Activated CD8-positive, alpha-beta memory T cell treated with anti-CD3 and anti-CD28 coated beads, Interleukin-2, amount 50 U/mL, for 24 hours (primary cell): Measurements from ENCODE around the gene MAGEF1.

Experiments
- DNase-seq: peaks from one replicate; pipeline ENCODE4 v3.0.0-alpha.2; 2020; ENCODE audit errors: extremely low read depth

Gene MAGEF1, protein sequence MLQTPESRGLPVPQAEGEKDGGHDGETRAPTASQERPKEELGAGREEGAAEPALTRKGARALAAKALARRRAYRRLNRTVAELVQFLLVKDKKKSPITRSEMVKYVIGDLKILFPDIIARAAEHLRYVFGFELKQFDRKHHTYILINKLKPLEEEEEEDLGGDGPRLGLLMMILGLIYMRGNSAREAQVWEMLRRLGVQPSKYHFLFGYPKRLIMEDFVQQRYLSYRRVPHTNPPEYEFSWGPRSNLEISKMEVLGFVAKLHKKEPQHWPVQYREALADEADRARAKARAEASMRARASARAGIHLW

DNA sequence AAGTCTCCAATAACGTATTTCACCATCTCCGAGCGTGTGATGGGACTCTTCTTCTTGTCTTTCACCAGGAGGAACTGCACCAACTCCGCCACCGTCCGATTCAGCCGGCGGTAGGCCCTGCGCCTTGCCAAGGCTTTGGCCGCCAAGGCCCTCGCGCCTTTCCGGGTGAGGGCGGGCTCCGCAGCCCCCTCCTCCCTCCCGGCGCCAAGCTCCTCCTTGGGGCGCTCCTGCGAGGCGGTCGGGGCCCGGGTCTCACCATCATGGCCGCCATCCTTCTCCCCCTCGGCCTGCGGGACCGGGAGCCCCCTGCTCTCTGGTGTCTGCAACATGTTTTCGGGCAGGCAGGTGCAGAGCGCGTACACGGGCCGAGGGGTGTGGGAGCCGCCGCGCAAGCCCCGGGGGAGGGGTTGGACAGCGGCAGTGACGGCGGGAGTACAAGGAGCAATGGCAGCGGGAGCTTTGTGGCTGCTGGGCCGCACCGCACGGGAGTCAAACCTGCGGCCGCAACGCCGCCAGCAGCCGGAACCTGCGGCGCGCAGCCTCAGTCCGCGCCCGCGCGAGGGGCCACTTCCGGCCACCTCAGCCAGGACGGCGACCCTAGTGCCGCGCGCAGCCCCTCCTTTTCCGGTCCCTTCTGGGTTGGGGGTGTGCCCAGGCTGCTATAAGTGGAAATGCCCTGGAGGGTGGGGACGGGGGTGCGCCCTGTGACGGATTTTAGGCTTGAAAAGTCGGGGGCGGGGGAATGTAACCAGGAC, at the start of gene MAGEF1:
Gene MAGEF1 (minus strand): TSS at position 572 of the 755 bp plus-strand sequence. CDS start 243 bp downstream, at position 329.
- peak; percentile 49 for DNase-seq

DNA sequence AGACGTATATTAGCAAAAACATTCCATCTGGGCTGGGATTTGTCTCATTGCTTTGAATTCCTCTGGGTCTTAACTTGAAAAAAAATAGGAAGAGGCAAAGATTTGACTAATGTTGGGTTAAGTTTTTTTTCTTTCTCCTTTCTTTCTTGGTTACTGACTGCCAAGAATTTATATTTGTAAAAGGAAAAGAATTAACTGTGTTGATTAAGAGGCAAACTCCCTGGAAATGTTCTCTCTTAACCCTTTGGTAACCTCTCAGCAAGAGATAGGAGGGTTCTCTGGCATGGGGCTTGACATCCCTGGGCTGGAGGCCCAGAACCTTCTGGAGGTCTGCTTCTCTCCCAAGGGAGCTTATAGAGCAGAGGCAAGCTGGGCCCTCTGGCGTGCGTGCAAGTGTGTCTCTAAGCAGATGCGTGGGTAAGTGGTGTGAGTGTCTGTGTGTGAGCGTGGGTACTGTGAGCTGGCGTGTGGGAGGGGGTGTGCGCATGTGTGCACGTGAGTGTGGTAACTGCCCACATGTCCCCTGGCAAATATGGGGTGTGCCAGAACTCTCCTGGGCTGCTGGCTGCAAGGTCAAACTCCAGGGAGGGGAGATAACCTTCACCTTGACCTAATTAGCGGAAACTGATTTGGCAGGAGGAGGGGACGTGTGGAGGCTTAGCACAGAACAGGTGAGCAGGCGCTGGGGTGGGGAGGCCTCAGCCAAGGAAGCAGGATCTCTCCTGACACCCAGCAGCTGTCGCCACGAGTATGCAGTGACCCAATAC, 49.4 kb upstream of the MAGEF1 start:
- DNase-seq, result no peak

DNA sequence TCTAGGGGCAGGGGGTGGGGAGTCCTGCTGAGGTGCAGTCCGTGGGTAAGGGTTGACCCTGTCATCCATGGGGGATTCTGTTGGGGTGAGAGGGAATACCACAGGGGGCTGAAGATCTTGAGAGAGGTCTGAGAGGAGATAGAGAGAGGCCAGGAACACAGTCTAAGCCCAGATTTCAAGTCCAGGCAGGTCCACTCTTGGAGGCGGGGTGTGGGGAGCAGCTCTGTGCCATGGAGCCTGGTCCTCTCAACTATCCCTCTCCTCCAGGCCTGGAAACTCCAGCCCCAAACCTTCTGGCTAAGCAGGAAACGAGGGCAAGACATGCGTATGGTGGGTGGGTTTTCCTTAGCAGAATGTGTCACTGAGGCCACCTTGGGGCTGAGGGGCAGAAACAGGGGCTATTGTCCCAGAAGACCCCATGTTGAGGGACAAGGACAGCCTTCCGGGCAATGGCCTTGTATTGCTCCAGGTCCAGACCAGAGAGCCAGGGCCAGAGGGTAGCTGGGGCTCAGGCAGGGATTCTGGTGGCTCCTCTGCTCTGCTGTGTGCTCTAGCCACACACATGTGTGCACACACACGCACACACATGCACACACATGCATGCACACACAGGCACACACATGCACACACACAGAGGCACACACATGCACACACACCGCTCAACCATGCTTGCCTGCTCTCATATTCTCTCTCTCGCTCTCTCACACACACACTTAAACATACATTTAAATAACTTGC, 48.6 kb upstream of the MAGEF1 start:
- no peak for DNase-seq

- DNase-seq, result no peak
Observed at GRCh38 chr3:184759666-184760200, 47.9 kb upstream of the MAGEF1 start.

DNA sequence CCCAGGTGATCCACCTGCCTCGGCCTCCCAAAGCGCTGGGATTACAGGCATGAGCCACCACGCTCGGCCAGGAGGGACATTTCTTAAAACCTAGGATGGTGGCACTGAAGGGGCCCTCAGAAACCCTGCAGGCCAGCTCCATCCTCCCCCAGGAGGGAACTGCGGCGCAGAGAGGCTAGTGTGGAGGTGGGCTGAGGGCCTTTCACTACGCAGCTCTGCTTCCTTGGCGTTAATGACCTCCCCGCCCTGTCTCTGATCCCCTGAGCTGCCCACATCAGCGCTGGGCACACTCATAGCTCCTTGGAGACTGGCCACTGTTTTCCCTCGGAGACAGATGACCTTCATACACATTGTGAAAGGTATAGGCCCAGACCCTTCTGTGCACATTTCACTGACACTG, 46.2 kb upstream of the MAGEF1 start:
- no peak for DNase-seq

DNA sequence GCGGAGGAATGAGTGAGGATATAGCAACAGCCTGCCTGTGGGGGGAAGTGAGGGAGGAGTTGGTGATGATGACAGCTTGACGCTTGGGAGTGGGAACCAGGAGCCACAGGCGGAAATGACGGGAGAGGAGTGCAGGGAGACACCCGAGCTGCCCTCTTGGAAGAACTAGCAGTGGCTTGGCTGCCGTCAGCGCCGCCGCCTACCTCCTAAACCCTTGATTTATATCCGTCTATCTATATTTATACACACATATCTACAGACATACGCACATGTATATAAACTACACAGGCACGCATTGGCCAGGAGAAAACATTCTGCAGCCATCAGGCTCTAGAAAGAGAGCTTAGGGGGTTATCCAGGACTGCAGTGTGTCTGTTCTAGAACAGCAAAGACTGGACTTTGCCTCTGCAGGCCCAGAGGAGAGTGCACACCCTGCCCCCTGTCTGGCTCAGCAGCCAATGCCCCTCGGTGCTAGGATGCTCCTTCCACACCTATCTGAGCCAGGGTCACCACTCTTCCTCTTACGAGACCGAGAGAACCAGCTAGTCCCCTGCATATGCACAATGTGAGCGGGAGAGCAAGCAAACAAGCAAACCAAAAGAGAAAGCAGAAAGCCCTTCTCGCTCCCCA, 45.3 kb upstream of the MAGEF1 start:
- DNase-seq, result no peak

GRCh38 chr3:184756151-184757021, 44.5 kb upstream of the MAGEF1 start:
- no peak for DNase-seq

DNA sequence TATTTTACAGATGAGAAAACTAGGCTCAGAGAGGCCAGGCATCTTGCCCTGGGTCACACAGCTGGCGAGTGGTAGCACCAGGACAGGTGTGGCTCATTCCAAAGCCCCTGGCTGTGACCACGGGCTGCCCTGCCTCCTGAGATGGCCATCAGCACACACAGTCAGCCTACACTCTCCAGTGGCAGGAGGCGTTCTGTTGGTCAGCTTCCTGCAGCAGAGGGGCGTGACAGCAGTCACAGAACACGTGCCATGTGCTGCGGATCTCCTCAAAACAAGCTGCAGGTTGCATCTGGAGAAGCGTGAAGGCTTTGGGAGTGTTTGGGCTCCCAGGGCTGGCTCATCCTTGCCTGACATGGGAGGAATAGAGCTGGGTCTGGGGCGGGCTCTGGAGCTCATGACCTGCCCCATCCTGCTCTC, 43.5 kb upstream of the MAGEF1 start:
- DNase-seq, result no peak

DNA sequence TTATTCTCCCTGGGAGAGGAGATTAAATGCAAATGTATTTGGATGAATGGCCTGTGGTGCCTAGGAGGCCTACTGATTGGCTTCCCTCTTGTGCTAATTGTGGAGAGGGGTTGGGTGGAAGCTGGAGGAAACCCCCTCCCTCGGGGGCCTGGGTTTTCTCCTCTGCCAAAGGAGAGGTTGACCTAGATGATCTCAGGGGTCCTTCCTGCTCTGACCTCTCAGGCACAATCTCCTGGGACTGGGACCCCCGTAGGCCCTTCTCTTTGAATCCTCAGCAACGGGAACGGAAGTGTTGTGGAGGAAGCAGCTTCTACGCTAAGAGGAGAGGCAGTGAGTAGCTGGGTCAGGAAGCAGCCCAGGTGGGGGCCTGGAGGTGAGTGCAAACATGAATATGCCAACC, 40.5 kb upstream of the MAGEF1 start:
- no peak for DNase-seq

DNA sequence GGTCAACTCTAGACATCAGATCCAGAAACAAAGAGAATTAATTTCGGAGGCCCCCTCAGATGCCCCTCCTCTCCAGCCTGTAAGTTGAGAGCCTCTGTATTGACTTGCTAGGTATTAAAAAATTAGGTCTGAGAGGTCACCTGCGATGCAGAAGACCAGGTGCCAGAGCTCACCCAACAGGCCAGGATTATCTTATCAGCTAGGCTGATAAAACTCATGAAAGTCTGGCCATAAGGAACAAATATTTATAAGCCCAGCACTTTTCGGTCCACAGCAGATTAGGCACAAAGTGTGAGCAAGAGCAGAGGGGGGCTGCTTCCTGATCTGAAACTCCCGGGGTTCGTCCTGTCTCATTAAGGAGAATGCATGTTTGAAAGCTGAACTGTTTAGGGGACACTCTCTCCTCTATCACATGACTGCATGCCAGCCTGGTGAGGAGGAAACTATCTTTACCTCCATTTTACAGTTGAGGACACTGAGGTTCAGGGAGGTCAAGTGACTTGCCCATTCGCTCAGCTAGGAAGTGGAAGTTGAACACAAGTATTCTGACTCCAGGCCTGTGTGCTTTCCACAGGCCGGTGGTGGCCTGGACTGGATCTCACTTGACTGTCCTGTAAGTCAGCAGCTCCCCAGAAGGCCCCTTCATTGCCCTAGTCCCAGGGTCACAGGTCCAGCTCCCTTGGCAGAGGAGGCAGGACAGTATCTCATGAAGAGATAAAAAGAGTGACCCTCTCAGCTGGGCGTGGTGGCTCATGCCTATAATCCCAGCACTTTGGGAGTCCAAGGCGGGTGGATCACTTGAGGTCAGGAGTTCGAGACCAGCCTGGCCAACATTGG, 39.6 kb upstream of the MAGEF1 start:
- no peak for DNase-seq

GRCh38 chr3:184750349-184751083, 38.7 kb upstream of the MAGEF1 start:
- no peak for DNase-seq

DNA sequence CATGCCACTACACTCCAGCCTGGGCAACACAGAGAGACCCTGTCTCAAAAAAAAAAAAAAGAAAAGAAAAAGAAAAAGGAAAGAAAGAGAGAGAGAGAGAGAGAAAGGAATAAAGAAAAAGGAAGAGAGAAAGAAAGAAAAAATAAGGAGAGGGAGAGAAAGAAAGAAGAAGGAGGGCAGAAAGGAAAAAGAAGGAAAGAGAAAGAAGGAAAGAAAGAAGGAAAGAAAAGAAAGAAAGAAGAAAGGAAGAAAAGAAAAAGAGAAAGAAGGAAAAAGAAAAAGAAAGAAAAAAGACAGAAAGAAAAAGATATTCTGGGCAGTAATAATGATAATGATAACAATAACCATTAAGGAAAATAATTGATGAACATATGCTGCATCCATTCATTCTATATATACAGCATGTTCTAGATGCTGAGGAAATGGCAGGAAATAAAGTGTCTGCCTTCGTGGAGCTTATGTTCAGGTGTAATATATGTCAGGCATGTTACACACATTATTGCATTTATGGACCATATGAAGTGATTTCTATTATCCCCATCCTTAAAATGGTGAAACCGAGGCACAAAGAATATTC, 37.4 kb upstream of the MAGEF1 start:
- DNase-seq, result no peak

GRCh38 chr3:184748219-184749135, 36.6 kb upstream of the MAGEF1 start:
- no peak for DNase-seq

- DNase-seq, result no peak
Observed at GRCh38 chr3:184746131-184747120, 34.6 kb upstream of the MAGEF1 start.

DNA sequence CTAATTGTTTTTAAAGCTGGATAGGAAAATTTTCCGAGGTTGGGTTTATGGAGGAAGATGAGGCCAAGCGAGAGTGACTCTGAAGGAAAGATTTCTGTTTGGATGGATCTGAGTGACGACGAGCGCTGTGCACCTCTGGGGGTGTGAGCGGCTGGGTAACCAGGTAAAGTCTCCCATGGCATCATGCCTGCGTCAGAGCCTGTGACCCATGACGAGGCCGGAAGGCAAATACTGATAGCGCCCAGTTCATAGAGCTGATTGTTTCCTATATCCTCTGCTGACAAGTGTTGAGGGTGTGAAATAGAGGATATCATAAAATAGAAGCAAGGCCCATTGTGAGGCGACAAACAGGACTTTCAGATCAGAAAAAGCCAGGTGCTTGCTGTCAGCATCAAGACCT, 33.7 kb upstream of the MAGEF1 start:
- DNase-seq, result no peak

GRCh38 chr3:184743248-184743647, 31.4 kb upstream of the MAGEF1 start:
- DNase-seq, result no peak
